GM19240 (cell line): ENCODE data around the gene PITHD1.
"Not testable (repeated sequence)": the region's sequence is repeated elsewhere in the genome, so short reads cannot be mapped to it uniquely, and the experiment has no call there.

Source experiments
- DNase-seq: peaks from one replicate; pipeline ENCODE4 v3.0.0; 2011; ENCODE audit warnings: low spot score; ENCODE audit not compliant: insufficient read length

PITHD1 gene

DNA sequence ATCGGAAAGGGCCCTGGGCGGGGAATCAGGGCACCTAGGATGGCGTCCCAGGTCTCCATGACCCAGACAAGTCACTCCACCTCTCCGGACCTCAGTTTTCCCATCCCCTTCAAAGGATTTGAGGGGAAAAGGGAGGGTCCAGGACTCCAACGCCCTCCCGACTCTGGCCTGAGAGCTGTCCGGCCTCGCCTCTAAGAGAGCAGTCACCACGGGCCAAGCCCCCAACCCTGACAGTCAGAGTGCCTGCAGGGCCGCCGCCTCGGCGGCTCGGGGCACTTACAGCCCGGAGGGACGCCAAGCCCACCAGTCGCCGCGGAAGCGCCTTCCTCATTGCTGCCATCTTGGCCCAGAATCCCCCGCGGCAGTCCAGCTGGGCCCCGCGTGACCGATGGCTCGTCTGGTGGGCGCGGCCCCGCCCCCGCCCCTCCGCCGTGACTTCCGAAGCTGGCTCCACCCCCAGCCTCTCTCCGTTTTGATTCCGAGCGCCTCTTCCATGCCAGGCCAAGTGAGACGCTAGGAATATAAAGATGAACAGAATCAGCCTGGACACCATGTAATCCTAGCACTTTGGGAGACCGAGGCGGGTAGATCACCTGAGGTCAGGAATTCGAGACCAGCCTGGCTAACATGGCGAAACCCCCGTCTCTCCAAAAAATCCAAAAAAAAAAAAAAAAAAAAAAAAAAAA, 47.0 kb downstream of the PITHD1 start, which contains the start of gene HMGCL:
HMGCL (minus strand) TSS at position 354 of the 686 bp plus-strand sequence; CDS start at position 340, 14 bp downstream.
- DNase-seq, result peak; percentile 92

DNA sequence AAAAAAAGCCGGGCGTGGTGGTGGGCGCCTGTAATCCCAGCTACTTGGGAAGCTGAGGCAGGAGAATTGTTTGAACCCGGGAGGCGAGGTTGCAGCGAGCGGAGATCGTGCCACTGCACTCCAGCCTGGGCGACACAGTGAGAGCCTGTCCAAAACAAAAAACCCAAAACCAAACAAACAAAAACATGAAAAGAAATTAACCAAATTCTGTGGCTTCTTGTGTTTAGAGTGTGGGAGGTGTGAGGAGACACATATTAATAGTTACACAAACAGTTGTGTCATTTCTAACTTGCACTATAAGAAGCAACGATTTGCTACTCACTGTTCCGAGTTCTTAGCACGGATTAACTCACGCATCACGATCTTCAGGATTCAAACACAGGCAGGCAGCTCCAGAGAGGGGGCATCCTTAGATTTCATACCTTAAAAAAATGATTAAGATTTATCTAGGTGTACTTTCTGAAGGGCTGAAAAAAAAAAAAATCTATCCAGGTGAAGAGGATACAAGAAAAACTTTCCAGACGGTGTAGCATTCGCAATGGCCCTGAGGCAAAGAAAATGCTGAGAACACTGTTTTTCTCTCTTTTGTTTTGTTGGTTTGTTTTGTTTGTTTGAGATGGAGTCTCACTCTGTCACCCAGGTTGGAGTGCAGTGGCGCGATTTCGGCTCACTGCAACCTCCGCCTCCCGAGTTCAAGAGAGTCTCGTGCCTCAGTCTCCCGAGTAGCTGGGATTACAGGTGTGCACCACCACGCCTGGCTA, 47.7 kb downstream of the PITHD1 start:
- DNase-seq, result no peak

GRCh38 chr1:23826590-23826989, 48.4 kb downstream of the PITHD1 start:
- DNase-seq, result not testable (repeated sequence)

DNA sequence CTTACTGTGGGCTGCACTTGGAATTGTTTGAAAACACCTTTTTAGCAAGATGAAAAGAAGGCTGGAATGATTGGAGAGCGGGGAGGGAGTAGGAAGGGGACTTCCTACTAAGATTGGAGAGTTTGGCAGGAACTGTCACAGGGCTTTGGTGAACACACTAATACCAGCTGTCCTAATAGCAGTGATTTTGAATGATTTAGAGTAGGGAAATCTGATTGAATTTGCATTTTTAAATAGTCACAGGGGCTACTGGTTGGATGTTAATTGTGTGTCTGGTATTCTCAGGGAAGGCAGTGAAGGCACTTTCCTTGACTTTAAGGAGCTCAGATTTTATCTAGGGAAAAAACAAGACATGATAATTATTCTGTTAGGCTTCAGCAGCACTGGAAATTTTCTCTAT, 49.5 kb downstream of the PITHD1 start:
- no peak for DNase-seq

GRCh38 chr1:23834156-23834555, 55.9 kb downstream of the PITHD1 start:
- DNase-seq, result not testable (repeated sequence)

- no peak for DNase-seq
These were observed 57.8 kb downstream of the PITHD1 start for GRCh38 chr1:23836037-23836436.
